KOPT-K1 (cell line): ENCODE measurements around the gene DGKI.

ENCODE experiments used
- H3K27ac ChIP-seq: fragments of 200-600 bp; sonication (generic); 2 replicates; pipeline ENCODE4 v1.5.1; 2016; ENCODE audit warnings: antibody characterized with exemption, mild to moderate bottlenecking, low read depth, low read length; ENCODE audit not compliant: poor library complexity, severe bottlenecking
- H3K36me3 ChIP-seq: fragments of 200-600 bp; sonication (generic); 2 replicates; pipeline ENCODE4 v1.5.1; 2017; ENCODE audit warnings: antibody characterized with exemption, mild to moderate bottlenecking, low read length, moderate library complexity; ENCODE audit not compliant: insufficient read depth
- H3K9me3 ChIP-seq: fragments of 200-600 bp; sonication (generic); 2 replicates; pipeline ENCODE4 v1.5.1; 2017; ENCODE audit warnings: antibody characterized with exemption, low read length, mild to moderate bottlenecking; ENCODE audit not compliant: insufficient read depth, poor library complexity, severe bottlenecking

DGKI gene

DNA sequence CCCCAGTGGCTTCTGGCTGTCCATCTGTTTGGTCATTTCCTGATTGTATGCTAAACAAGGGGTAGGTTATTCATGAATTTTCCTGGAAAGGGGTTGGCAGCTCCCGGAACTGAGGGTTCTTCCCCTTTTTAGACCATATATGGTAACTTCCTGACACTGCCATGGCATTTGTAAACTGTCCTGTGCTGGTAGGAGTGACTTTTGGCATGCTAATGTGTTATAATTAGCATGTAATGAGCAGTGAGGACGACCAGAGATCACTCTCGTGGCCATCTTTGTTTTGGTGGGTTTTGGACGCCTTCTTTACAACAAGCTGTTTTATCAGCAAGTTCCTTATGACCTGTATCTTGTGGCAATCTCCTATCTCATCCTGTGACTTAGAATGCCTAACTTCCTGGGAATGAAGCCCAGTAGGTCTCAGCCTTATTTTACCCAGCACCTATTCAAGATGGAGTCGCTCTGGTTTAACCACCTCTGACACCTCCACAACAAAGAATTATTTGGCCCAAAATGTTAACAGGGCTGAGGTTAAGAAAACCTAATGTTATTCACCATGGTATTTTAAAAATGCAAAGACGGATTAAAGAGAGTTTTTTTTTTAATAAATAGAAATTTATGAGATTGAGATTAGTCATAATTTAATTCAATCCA, 500.9 kb downstream of the DGKI start:
- H3K36me3 ChIP-seq: no peaks in the 10 kb centered on the region
- no peaks in the 10 kb centered on the region for H3K9me3 ChIP-seq
- H3K27ac ChIP-seq: no peak overlapping the region

DNA sequence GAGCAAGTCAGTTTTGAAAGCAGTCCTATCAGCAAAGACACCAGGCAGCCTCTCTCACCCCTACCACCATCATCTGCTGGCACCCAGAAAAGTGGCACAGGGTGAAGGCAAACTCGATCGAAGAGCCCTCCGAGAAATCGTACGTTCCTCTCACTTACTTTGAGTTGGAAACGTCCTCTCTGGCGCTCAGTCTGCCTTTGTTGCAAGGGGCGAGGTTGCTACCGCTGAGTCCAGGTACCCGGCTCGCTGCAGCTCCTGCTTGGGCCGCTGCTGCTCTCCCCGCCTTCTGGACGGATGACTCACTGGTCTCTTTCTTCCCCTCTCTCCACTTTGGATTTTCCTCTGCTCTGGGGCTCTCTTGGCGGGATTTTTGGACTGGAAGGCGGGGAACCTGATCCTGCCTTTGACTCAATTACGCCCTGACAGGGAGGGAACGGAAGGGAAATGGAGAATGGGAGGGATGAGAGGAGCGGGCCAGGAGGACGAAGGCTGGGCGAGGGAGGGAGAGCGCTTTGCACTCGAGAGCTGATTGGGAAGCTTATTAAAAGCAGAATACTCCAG, 503.4 kb downstream of the DGKI start, which contains the start of gene PTN:
TSS of gene PTN (minus strand) at position 453 of the 561 bp plus-strand sequence. CDS start 88,760 bp downstream, outside the sequence.
- Histone ChIP-seq H3K9me3 (no peaks in the 10 kb centered on the region), H3K27ac (no peak within 1 kb of the TSS), H3K36me3 (no peaks in the 10 kb centered on the region)

DNA sequence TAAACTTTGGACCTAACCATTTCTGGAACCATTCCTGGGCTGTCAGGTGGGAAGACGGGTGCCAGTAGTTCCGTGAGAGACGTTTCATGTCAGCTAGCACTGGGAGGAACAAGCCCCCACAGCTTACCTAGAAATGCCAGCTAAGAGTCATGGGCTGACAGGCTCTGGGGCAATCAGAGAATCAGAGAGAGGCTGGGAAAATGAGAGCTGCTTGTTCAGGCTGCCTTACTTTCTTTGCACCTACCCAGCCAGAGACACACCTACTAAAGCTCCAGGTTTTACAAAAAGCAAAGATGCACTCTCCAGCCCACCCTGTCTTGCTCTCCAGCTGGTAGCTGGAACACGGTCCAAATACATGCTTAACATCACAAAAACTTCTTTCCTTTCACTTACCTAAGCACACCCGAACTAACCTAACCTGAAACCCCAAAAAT, 503.9 kb downstream of the DGKI start:
- Histone ChIP-seq H3K36me3 (no peaks in the 10 kb centered on the region), H3K9me3 (no peaks in the 10 kb centered on the region), H3K27ac (no peak overlapping the region)

DNA sequence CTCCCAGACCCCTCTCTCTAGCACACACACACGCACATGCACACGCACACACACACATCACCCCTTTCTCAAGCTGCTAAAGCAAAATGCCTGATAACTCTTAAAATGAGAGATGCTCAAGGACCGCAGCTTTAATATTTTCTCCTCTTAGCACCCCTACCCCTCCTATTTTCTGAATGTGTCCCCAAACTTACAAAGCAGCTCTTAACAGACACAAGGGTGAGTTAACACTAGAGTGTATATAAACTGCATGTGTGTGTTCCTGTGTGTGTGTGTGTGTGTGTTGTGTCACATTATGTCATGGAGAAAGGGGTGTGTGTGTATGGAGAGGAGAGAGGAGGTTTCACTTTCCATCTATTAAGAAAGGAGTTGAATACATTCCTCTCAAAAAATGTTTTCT, 504.5 kb downstream of the DGKI start:
- Histone ChIP-seq H3K36me3 (no peaks in the 10 kb centered on the region), H3K27ac (no peak overlapping the region), H3K9me3 (no peaks in the 10 kb centered on the region)

DNA sequence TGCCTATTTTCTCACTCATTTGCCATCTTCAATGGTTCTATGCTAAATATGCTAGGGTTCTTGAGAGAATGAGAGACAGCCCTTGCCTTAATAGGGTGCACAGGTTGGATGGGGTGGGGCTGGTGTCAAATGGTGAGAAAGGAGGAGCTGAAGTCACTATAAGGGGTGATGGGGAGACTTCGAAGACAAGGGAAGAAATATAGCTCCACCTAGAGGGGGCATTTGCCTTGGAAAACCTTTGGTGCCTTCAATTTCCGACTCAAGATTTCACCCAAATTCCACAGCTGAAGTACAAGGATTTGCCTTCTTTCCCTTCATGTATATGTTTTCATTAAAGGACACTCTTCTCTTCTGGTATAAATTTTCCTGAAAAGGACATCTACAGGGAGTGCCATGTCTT, 508.9 kb downstream of the DGKI start:
- Histone ChIP-seq H3K27ac (no peak overlapping the region), H3K36me3 (no peaks in the 10 kb centered on the region), H3K9me3 (no peaks in the 10 kb centered on the region)

DNA sequence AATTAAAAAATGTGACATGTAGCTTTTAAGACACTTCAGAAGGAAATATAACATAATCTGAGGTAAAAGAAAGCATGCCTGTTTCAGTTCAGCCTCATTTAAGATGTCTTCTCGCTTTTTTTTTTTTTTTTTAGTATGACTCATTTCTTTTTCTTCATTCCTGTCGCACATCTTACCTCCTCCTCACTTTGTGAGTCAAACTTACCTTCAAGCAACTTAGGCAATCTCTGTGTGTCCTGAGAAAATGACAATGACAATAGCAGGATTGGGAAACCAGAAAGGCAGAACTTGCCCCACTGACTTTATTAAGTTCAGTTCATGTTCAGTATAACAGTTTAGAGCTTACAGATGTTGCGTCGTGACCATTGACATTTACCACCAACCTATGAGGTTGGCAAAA, 511.0 kb downstream of the DGKI start:
- H3K9me3 ChIP-seq: no peaks in the 10 kb centered on the region
- H3K36me3 ChIP-seq: no peaks in the 10 kb centered on the region
- H3K27ac ChIP-seq: no peak overlapping the region

DNA sequence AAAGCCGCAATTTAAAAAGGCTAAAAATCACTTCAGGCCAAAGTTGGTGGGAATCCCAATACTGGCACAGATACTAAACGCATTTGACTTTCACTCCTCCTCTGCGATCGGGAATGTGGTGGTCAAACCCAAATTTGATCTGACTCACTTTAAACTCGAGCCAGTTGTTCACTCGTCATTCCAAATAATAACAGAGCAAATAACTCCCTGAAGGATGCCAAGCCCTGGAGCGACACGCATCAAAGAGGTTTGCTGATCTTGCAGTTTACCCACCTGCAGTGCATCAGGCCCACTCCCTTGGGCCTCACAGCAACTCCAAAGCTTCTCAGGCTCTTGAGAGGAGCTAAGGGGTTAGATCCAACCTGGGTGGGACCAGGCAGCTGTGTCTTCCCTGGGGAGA, 515.4 kb downstream of the DGKI start:
- Histone ChIP-seq H3K9me3 (no peaks in the 10 kb centered on the region), H3K27ac (no peak overlapping the region), H3K36me3 (no peaks in the 10 kb centered on the region)
